NCI-H2227 (cell line): ENCODE measurements around the gene NHS.

Experiments used
- DNase-seq: peaks from one replicate; lab custom pipeline; 2025; ENCODE audit not compliant: unreplicated experiment; lab: John Stamatoyannopoulos, UW

Gene NHS

DNA sequence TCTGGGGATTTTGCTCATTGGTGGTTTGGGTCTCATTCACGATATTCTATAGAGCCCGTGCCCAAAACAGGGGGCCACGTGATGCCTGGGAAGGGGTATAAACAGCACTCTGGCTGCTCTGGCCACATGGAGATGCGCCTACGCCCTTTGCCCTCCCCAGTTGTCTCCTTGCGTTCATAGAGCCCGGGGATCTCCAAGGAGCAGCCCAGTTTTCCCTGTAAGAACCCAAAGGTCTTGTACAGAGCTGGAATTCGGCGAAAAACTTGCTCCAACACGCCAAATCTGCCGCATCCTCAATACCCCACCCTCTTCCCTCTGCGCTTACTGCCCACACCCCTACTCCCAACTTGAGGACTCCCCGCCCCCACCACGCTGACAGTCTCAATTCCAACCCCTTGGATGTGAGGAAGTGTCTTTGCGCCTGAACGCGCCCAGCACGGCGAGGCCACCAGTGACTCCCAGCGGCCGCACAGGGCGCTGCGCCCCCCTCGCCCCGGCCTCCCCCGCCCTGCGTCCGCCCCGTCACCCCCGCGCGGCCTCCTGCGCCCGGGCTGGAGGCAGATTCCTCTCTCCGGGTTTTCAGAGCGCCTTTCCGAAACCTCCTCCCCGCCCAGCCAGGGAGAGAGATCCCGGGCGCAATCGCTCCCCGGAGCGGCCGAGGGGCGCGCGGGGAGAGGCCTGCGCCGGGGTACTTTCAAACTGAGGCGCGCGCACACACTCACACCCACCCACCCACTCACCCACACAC, at the start of gene NHS:
Gene NHS, plus strand, starts transcription at position 582 of the 748 bp plus-strand sequence. CDS start 558 bp downstream, outside the sequence.
- DNase-seq = peak; percentile 84

DNA sequence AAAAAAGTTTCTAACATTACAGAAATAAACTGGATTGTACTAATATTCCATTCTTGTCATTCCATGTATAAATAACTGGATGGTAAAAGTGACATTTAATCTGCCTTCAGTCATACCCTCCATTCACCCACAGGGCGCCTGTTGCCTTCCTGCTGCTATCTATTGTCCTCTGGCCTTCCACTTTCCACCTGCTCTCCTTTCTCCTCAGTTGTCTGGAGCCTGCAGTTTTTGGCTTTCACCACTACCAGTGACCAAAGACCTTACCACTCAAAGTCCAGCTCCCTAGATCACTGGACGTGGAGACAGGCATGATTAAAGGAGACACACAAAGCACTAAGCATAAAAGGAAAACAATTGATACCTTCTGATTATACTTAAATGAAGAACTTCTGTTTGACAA, 46.2 kb upstream of the NHS start:
- no peak for DNase-seq

DNA sequence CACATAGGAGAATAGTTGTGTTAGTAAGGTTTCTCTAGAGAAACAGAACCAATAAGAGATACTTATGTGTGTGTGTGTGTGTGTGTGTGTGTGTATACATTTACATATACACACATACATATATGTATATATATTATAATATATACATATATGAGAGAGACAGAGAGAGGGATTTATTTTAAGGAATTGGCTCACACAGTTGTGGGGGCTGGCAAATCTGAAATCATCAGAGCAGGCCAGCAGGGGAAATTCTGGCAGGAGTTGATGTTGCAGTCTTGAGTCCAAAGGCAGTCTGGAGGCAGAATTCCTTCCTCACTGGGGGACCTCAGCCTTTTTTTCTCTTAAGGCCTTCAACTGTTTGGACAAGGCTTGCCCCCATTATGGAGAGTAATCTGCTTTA, 38.6 kb upstream of the NHS start:
- no peak for DNase-seq

DNA sequence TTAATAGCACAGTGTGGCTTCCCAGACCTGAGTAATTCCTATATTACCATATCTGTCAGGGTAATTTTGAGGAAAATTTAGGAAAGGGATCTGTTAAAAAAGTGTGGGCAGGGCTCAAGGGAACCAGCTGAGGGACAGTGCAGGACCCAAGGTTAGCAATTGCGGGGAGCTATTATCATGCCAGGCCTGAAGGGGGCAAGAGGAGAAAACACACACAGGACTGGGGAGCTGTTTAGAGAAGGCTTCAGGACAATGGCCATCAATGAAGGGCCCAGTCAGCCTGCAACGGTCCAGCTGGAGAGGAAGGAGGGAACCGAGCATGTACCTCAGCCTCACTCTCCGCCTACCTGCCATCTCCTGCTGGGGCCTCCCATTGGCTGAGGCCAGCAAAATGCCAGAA, 19.0 kb upstream of the NHS start:
- no peak for DNase-seq

DNA sequence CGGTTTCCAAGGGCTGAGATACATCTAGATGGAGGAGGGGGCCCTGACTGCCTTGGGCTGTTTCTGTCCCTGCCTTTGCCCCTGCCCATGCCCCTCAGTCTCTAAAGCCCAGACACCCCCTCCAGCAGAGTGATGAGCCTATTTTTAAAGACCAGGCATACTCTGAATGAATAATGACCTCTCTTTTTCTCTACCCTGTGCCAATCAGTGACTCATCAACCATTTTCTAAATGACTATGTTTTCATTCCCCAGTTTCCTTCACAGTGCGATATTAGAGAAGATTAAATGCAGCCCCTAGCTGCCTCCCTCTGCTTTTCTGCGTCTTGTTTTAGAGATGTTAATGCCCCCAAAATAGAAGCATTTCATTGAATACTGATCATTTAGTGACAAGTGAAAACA, 15.5 kb upstream of the NHS start:
- no peak for DNase-seq

DNA sequence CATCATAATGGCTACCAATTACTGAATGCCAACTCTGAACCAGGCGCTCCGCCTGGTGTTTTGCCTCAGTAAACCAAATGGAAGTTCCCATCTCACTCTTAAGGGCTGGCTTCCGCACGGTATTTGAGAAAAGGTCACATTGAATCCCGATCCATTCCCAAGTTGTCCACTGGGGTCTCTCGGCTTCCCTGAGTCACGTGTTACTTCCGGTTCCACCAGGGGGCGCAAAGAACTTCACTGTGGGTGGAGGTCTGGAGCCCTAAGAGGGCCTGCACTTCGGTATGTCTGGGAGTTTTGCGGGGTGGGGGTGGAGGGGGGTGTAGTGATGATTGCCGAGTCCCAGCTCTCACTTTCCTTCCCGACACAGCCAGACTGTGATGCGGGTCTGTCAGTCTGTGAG, 13.4 kb upstream of the NHS start:
- DNase-seq = peak; percentile 30

DNA sequence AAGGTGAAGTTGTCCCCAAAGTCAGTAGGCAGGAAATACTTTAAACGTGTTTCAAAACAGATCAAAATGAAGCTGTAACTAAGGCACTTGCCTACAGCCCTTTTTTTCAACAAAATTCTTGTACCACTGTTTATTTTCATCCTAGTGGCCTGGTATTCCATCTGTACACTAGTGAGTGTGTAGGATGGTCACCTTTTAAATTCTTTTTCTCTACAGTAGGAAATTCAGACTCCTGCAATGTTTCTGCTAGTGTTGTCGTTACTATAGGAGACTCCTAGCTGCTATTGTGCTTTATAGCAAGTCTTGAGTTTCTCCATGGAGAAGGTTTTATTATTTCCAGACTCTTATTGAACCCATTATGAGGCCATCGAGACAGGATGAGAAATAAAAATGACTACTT, 7.0 kb upstream of the NHS start:
- DNase-seq = no peak

DNA sequence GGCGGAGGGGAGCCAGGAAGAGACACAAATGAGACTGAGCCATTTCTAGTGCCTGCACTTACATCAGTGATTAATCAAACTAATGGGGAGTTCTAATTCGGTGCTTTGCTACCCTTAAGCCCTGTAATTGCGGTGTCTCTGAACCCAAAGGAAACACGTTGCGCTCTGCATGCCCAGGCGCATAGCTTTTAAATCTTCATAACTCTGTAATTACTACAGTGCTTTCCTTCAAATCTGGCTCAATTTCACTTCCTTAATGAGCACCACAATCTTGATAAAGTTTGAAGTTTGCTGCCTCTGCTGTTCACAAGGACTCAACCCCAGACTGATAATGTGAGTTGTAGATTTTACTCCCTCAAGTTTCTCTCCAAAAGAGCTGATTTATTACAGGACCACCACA, 5.7 kb upstream of the NHS start:
- no peak for DNase-seq

DNA sequence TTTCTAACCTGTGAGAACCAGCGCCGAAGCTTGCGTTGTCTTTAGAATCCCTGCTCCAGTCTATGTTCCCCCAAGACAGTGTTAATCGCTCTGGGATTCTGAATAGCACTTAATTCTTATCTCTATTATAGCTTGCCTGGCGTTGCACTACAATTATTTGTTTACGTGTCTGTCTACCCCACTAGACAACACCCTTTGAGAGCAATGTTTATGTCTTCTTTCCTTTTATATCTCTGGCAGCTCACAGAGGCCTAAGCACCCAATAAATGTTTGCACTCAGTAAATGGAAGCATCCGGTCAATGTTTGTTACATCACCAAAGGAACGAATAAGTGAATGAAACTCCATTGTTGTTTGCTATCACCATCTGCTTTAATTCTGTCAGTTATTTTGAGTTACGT, 4.8 kb upstream of the NHS start:
- peak; percentile 16 for DNase-seq

DNA sequence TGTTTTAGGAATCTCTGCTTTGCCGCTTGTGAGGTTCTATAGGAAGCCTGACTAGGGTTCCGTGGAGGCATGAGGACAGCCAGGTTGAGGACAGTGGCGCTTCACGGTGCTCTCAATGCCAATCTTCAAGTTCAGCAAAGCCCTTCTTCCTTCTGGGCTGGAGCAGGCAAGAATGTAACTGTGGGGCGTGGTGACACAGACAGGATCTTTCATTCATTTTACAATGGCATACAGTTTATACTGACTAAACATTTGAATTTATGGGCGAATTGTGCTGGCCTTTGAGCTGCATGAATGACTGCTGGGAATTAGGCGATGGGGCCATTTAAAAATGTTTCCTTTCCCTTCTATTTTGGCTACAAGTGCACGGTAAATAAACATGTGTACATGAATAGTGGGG, 2.9 kb upstream of the NHS start:
- no peak for DNase-seq

DNA sequence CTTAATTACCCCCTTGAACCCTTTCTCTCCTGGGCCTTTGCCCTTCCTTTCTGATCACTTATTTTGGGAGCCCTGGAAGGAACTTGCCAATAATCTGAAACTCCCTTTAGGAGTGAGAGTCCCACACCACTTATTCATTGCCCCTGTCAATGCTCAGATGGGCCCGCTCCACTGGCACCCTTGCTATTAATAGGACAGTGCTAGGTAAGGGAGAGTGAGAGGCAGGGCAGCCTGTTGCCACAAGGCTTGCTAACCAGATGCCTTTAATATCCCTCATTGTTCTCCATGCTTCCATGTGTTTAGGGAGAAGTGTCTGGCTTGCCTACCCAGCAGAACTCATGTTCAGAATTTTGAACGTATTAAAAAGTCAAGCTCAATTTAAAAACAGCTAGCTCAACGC, 1.7 kb upstream of the NHS start:
- DNase-seq = no peak

DNA sequence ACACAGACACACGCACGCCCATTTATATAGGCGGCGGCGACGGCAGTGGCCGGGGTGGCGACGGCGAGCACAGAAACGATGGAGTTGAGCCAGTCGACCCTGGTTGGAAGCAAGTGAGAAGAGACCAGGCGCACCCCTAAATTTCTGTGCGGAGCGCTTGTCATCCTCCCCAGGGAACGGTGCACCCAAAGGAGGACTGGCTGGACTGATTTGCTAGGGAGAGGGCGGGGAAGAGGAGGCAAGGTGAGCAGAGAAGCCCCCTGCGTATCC, 302 bp downstream of the NHS start:
- no peak for DNase-seq

DNA sequence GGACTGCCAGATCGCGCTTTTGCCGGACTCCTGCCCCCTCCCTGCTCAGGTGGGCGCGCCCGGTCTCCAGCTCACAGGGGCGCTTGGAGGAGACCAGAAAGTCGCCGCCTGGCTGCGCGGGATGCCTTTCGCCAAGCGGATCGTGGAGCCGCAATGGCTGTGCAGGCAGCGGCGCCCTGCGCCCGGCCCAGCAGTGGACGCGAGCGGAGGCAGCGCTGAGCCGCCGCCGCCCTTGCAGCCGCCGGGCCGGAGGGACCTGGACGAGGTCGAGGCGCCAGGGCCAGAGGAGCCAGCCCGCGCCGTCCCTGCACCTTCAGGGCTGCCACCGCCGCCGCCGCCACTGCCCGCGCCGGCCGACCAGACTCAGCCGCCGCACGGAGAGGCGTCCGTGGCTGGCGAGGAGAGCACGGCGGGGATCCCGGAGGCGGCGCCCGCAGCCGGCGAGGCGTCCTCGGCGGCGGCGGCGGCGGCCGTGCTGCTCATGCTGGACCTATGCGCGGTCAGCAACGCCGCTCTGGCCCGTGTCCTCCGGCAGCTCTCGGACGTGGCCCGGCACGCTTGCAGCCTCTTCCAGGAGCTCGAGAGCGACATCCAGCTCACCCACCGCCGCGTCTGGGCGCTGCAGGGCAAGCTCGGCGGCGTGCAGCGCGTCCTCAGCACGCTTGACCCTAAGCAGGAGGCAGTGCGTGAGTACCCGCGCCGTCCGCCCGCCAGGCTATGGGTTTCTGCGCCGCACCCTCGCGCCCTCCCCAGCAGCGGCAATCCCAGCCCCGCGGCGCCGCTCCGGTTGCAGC, 834 bp downstream of the NHS start:
- DNase-seq = peak; percentile 37

DNA sequence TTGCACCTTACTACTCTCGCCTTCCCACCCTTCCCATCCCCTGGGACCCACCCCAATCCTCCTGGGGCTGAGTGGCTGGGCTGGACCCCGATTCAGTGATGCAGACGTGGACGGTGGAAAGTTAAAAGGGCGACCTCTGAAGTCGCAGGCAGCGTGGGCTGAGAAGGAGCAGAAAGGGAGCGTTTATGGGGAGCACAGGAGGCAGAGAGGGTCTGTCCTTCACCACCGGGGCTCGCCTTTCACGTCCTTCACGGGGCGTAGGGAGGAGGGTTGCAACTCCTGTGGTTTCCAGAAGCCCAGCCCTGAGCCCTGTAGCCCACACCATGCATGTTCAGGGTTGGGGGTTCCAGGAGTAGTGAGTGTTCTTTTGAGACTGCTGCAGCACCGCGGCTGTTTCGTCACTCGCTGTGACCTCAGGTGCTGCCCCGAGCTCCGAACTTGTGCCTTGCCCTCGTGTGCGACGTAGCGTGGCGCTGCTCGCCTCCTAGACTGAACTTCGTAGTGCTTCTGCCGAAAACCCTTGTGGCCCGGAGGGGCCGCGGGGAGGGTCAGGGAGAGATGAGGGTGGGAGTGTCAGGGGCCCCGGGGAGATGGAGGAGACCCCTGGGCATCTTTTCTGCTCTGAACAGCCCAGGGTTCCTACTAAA, 1.6 kb downstream of the NHS start:
- no peak for DNase-seq

DNA sequence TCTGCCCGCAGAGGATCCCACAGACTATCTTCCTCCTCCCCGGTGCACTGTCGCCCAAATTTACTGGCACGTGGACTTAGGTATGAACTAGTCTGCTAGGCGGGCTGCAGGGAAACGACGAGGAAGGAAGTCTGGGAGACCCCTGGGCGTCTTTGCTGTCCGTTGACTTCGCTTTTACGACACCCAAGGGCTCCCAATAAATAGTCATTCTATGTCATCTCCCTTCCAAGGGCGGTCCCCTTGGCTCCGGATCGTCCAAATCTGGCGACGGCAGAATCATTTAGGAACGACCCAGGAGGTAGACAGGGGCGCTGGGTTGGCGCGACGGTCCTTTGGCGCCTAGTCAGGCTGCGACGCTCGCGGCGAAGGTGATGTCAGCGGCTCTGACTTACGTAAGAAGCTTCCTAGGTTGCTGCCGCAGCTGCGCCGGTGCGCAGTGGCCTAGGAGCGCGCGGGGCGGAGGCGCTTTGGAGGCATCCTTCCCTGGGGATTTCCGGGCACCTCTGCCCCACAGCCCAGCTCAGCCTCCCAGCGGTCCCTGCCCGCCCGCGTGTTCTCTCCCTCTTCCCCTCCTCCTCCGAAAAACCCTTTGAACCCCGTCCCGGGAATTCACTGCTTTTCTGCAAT, 2.2 kb downstream of the NHS start:
- DNase-seq = peak; percentile 59

DNA sequence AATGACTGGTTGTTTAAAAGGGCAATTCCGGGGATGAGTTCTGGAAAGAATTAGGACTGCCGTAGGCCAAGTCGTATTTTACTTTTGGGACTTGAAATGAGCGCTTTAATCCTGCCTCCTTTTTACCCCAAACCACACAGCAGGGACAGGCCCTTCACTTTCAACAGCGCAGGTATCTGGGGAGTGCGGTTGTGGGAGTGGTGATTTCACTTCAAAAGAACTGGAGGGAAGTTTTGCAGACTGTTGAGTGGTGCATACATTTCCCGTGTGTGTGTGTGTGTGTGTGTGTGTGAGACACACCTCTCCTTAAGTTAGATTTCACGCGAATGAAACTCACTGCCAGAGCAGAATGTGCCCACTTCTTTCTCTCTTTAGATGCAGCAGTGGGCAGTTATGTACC, 2.8 kb downstream of the NHS start:
- no peak for DNase-seq

DNA sequence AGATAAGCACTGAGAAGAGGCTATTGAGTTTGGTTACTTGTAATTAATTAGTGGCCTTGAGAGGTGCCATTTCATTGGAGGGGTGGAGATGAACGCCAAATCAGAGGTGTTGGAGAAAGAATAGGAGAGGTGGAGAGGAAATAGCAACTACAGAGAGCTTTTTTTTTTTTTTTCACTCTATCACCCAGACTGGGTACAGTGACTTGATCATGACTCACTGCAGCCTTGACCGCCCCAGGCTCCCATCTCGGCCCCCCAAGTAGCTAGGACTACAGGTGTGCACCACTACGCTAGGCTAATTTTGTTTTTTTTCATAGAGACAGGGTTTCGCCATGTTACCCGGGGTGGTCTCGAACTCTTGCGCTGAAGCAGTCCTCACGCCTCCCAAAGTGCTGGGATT, 5.2 kb downstream of the NHS start:
- no peak for DNase-seq

DNA sequence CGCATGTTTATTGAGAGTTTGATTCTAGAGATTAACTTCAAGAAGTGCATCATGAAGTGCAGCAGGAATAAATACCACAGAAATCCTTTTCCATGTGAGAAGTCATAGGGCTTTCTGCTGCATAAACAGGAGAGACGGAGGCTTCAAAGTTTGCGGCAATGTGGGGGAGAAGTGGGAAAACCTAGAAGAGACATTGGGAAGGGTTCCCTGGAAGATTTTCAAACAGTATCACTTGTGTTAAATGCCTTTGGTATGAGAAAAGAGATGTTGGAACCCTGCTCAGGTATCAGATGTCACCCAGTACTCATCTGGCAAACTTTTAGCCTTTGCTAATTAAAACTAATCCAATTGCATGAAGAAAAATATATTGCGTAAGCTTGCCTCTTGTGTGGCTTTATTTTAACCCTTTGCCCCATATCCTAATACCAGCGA, 15.4 kb downstream of the NHS start:
- DNase-seq = no peak

DNA sequence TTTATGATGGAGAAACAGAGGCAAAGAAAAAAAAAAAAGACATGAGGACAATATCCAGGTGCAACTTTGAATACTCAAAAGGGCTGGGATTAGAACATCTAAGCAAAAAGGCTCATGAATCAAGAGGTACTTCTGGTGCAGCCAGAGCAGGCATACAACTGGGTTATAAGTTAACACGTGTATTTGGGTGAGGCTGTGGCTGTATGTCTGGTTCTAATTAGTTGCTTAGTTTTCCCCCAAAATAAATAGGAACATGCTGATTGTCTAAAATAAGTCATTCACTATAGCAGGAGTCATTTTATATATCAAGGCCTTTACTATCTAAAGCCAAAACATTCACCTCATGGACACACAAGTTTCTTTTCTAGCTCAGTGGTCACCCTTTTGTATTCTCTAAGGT, 20.2 kb downstream of the NHS start:
- DNase-seq = no peak

DNA sequence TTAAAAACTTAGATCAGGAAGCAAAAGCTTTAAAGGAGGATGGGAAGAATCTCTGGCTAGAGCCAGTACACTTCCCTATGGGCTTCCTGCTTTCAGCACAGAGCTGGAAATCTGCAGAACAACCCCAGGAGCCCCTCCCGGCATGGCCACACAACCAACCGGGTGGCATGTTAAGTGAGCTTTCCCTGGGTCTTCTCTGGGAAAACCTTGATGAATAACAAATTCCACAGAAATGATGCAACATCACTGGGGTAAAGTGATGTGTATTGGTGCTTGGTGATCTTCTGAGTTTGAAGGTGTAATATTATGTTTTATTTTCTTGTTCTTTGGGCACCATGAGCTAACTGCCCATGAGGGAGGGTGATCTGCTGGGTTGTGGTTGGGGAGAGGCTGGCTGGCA, 22.1 kb downstream of the NHS start:
- DNase-seq = no peak

DNA sequence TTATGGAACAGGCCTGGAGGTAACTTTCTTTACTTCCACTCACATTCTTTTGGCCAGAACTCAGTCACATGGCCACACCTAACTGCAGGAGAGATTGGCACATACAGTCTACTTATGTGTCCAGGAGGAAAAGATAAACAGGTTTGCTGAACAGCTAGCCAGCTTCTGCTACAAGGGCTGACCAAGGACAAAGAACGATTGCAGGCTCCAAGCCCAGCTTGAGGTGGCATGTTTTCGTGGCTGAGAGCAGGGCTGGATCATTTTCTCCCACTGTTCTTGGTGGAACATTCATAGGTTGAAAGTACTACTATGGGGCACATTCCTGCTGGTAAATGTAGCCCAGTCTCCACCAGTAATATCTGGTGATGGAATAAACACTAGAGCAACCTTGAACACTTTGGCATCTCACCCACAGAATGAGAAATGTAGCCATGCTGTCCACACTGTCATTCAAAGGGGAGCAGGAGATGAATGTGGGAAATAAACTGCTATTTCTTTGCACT, 28.2 kb downstream of the NHS start:
- no peak for DNase-seq

DNA sequence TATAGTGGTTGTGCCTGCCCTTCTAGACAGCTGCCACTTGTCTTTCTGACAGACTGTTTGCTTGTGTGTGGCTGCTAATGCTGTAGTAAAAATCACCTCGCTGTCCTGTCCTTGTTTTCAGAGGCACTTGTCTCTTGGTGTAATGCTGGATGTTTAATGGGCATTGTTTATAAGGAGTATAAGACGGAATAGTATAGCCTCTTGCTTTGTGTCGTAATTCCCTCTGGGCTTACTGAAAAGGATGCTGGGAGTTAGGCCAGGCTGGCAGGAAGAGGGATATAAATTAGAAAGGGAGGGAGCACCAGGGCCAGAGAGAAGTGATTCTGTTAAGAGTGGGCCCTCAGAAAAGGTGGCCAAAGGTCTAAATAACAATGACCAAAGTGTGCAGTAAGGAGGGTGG, 29.0 kb downstream of the NHS start:
- no peak for DNase-seq
